HG03064 (cell line): Measurements from ENCODE around the gene H2BK1.

ENCODE experiments used
- ATAC-seq: cut with Tn5 transposase; IDR thresholded peaks from one replicate; pipeline ENCODE4 v1.9.1; 2021; ENCODE audit warnings: low read depth; ENCODE audit not compliant: unreplicated experiment

The H2BK1 gene

DNA sequence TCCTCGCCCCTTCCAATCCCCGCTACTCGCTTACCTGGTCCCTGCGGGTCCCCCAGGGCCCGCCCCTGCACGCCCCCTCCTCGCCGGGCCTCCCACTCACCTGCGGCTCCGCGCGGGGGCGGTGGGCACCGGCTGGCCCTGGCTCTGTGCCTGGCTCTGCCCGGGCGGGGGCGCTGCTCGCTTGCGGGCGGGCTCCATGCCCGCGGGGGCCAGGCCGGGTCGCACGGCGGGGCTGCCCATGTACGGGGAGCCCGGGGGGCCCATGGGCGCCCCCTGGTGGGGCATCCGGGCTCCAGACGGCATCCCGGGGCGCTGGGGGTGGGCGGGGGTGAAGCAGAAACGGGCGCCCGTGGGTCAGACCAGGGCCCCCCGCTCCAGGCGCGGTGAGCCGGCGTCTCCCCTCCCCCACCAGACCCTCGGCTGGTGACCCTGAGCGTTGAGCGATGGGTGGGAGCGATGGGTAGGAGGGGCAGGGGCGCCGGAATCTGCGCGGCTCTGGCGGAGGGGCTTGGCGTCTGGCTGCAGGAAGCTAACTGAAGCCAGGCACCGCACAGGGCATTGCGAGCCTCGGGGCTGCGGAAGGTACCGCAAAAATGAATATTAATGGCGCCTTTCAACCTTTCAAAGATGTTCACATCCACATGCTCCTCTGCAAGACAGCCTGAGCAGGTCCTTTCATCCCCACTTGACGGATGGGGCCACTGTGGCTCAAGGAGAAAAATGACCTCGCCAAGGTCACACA, 35.2 kb upstream of the H2BK1 start:
- no peak for ATAC-seq

DNA sequence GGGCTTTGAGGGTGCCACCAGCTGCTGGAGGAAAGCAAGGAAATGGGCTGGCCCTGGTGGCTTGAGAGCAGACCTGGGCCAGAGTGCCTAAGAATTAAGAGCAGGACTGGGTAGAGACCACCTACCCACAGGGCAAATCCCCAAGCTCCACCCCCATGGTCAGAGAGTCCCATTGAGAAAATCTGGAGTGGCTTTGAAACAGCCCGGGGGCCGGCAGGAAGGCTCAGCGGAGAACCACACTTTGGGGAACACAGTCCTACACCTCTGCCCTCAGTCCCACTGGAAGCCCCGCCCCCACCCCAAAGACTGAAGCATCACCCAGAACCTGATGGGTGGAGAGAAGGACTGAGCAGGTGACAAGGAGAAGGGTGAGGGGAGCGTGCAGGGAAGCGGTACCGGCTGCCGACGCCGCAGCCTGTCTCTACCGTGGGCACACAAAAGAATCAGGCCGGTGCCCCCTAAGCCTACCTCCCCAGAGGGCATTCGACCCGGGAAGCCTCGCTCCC, 34.6 kb upstream of the H2BK1 start:
- no peak for ATAC-seq

DNA sequence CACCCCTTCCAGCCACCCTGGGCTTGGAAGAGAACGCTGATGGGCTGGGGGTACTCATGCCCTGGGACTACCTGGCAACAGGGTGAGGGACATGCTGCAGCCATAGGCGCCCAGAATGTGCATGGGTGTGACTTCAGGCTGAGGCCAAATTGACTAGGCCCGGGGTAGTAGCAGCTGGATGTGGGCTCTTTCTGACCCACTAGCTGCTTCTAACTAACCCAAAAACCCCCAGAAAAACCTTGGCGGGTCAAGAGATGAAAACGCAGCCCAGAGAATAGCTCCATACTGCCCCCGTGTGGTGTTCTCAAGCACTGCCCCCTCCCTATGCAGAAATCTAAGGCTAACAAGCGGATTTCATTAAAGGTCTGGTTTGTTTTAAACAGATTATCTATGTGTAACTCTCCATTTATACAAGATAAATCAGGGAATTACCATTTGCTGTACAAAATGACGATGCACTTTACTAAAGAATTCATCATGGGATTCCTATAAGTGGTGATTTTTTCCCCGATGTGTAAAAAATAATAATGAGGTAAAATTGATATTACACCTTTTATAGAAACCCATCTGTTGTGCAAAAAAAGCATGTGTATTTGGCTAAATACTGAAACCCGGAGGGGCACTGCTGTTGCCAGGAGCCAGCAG, 34.0 kb upstream of the H2BK1 start:
- no peak for ATAC-seq

GRCh38 chr7:151243408-151244195, 33.3 kb upstream of the H2BK1 start:
- ATAC-seq = no peak

GRCh38 chr7:151243045-151243349, 32.7 kb upstream of the H2BK1 start:
- ATAC-seq = no peak

- ATAC-seq = no peak
These were observed 32.1 kb upstream of the H2BK1 start for GRCh38 chr7:151242159-151243044.

DNA sequence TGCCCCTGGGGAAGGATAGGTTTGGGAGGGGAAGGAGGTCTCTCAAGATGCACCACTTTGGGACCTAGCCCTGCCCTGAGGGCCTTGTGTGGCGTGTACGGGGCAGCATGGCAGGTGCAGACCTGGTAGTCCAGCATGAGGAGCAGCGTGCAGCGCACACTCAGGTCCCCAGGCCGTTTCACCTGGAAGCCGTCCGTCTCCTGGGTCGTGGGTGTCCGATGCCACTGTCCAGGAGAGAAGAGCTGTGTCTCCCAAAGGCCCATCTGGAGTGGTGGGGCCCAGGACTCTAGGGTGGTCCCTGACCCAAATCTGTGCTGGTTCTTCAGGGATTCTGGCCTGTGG, 31.4 kb upstream of the H2BK1 start:
- no peak for ATAC-seq

GRCh38 chr7:151240942-151241754, 30.9 kb upstream of the H2BK1 start:
- no peak for ATAC-seq

GRCh38 chr7:151240536-151240935, 30.2 kb upstream of the H2BK1 start:
- ATAC-seq = no peak

- no peak for ATAC-seq
These were observed 29.7 kb upstream of the H2BK1 start for GRCh38 chr7:151239837-151240459.

GRCh38 chr7:151238924-151239836, 28.9 kb upstream of the H2BK1 start:
- ATAC-seq = no peak

- ATAC-seq = no peak
These were observed 28.0 kb upstream of the H2BK1 start for GRCh38 chr7:151238190-151238810.

DNA sequence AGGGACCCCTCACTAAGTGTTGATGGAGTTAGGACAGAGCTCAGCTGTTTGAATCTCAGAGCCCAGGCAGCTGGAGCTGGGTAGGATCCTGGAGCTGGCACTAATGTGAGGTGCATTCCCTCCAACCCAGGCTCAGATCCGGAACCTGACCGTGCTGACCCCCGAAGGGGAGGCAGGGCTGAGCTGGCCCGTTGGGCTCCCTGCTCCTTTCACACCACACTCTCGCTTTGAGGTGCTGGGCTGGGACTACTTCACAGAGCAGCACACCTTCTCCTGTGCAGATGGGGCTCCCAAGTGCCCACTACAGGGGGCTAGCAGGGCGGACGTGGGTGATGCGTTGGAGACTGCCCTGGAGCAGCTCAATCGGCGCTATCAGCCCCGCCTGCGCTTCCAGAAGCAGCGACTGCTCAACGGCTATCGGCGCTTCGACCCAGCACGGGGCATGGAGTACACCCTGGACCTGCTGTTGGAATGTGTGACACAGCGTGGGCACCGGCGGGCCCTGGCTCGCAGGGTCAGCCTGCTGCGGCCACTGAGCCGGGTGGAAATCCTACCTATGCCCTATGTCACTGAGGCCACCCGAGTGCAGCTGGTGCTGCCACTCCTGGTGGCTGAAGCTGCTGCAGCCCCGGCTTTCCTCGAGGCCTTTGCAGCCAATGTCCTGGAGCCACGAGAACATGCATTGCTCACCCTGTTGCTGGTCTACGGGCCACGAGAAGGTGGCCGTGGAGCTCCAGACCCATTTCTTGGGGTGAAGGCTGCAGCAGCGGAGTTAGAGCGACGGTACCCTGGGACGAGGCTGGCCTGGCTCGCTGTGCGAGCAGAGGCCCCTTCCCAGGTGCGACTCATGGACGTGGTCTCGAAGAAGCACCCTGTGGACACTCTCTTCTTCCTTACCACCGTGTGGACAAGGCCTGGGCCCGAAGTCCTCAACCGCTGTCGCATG, 27.2 kb upstream of the H2BK1 start:
- no peak for ATAC-seq

DNA sequence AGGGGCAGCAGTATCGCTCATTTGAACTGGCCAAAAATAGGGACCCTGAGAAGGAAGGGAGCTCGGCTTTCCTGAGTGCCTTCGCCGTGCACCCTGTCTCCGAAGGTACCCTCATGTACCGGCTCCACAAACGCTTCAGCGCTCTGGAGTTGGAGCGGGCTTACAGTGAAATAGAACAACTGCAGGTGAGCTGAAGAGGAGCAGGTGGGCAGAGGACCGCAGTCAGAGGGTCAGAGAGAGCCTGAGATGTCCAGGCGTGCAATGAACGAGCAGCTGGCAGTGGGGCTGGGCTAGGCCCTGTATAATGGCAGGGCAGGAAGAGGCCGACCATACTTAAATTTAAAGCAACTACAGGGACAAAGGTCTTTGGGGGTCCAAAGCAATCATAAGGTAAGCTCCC, 26.1 kb upstream of the H2BK1 start:
- ATAC-seq = no peak

- no peak for ATAC-seq
These were observed 25.0 kb upstream of the H2BK1 start for GRCh38 chr7:151235091-151235787.

GRCh38 chr7:151233804-151234203, 23.5 kb upstream of the H2BK1 start:
- ATAC-seq = no peak
